Measurements from ENCODE around the gene ANP32D.
"Not testable (repeated sequence)": the region's sequence is repeated elsewhere in the genome, so short reads cannot be mapped to it uniquely, and the experiment has no call there.

ANP32D gene

DNA sequence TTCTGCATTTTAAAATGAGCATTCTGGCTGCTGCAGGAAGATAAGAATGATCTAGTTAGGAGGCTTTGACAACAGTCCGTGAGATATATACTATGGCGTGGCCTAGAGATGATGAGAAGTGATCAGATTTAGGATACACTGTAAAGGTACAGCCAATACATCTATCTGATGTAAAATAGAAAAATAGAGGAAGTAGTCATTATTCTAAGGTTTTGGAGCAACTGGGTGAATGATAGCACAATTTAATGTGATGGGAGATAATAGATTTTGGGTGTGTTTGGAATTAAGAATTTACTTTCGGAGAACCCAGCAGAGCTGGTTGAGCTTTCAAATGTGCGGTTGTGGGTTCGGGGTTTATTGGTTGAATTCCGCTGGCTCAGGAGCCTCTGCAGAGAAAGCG is at the start of gene ANP32D:
Gene ANP32D (plus strand): TSS at position 301 of the 400 bp plus-strand sequence. CDS start 106 bp downstream, outside the sequence.
- no peak for DNase-seq

DNA sequence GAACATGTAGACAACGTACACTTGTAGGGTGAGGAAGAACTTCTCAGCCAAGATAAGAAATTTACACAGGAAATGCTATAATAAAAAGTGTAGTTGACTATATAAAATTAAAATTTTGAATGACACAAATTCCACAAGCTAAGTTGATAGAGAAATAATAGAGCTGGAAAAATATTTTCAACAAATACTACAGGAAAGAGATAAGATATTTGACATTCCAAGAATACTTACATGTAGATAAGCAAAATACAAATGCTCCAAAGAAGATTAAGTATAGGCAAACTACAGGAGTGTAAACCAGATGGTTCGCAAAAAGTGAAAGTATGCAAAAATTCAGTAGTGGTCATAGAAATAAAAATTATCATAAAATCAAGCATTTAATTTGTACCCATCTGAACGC is 49.2 kb upstream of the ANP32D start:
- DNase-seq: no peak

DNA sequence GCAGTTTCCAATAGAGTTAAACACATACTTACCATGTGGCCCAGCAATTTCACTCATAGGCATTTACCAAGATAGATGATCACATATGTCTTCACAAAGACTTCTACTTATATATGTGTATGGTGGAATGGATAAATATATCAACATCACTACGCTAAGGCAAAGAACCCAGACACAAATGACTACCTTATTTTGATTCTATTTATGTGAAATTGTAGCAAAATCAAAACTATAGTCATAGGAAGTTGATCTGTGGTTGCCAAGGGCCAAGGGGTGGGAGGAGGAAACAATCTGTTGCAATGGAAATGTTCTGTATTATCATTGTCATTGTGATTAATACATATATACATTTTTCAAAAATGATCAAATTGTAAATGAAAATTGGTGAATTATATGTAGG is 47.7 kb upstream of the ANP32D start:
- no peak for DNase-seq

DNA sequence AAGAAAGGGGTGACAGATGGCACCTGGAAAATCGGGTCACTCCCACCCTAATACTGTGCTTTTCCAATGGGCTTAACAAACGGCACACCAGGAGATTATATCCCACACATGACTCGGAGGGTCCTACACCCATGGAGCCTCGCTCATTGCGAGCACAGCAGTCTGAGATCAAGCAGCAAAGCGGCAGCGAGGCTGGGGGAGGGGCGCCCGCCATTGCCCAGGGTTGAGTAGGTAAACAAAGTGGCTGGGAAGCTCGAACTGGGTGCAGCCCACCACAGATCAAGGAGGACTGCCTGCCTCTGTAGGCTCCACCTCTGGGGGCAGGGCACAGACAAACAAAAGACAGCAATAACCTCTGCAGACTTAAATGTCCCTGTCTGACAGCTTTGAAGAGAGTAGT is 38.3 kb upstream of the ANP32D start:
- not testable (repeated sequence) for DNase-seq

DNA sequence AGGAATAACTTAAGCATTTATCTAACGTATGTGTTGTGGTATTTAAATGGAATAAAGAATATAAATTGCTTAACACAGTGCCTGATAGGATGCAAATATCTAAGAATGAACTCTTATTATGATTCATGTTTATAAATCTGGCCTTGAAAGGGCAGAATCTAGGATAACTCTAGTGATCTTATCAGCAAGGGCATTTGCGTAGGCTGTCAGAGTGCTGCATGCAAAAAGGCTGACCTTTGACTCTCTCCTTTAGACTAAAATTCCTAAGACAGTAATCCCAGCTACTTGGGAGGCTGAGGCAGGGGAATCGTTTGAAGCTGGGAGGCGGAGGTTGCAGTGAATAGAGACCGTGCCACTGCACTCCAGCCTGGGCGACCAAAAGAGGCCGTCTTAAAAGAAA is 31.3 kb upstream of the ANP32D start:
- DNase-seq: no peak

DNA sequence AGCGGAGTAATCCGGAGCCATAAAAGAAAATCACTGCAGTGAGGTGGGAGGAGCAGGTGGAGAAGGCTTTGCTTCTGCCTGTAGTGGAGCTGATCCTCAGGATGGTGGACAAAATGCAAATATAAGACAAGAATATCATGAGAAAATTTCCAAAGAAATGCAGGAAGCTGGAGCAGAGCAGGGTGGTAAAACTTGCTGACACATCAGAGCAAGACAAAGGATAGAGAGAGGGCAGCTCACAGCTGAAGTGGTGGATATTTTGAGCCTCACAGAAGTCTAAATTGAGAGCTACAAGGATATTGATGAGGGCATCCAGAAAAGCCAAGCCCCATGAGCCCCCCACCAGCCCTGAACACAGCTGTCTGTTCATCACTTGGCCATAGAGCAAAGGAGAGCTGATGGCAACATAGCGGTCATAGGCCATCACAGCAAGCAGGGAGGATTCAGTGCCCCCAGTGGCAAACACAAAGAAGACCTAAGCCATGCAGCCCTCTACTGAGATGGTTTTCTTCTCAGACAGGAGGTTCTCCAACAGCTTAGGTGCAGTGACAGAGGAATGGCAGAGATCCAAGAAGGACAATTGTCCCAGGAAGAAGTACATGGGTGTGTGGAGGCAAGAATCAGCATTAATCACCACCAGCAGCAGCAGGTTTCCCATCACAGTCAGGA is 30.0 kb upstream of the ANP32D start:
- no peak for DNase-seq

DNA sequence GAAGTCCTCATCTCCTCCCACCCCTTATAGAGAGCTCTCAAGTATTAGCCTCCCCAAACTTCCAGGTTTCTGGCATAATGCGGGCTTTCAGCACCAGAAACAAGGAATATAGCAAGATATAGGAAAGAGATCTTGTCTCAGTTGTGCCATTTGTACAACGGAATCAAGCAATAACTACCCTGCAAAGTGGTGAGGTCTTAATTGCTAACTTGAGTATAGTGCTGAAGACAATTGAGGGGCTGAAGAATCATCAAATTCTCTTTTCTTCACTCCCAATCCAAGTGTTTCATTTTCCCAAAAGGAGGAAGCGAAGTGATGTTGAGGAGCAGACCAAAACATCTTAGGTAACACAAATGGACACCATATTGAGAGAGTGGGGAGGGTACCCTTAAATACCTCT is 26.8 kb upstream of the ANP32D start:
- no peak for DNase-seq

DNA sequence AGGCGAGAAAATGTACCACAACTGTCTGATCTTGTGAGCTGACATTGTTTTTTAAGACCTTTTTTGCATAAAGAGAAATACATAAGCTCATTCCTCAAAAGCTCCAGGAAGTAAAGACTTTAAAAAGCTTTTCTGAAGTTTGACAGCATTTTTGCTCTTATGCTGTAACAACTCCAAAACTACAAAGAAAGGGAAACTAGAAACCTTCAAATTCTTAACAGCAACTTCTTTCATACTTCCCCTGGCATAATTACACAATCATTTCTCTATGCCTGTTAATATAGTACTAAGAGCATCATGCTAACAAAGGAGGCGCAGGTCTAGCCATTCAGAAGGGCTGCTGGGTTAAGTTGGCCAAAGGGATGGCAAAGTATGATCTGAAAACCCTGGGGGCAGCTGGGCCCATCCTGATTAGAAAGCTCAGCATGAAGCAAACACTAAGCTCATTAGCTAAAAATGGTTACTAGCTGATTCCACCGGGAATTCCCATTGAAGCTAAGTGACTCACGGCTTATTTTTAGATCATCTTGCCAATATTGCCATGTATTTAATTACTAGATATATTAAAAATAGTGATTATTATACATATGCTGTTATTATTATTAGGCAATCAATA is 26.1 kb upstream of the ANP32D start:
- no peak for DNase-seq

DNA sequence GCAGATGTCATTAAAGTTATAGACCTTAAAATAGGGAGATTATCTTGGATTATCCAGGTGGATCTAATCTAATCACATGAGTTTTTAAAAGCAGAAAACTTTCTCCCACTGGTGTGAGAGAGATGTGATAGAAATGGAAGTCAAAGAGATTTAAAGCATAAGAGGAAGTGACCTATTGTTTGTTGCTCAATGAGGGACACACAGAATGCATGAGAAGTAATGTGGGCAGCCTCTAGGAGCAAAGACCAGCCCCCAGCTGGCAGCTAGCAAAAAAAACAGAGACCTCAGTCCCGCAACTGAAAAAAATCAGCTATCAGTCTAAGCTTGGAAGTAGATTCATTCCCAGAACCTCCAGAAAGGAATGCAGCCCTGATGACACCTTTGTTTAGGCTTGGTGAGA is 24.6 kb upstream of the ANP32D start:
- DNase-seq: no peak

DNA sequence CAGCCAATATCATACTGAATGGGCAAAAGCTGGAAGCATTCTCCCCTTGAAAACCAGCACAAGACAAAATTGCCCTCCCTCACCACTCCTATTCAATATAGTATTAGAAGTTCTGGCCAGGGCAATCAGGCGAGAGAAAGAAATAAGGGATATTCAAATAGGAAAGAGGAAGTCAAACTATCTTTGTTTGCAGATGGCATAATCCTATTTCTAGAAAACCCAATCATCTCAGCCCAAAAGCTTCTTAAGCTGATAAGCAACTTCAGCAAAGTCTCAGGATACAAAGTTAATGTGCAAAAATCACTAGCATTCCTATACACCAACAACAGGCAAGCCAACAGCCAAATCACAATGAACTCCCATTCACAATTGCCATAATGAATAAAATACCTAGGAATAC is 21.0 kb upstream of the ANP32D start:
- DNase-seq: no peak

DNA sequence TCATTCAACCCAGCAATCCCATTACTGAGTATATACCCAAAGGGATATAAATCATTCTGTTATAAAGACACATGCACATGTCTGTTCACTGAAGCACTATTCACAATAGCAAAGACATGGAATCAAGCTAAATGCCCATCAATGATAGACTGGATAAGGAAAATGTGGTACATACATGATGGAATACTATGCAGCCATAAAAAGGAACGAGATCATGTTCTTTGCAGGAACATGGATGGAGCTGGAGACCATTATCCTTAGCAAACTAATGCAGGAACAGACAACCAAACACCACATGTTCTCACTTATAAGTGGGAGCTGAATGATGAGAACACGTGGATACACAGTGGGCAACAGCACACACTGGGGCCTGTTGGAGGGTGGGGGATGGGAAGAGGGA is 19.4 kb upstream of the ANP32D start:
- DNase-seq: not testable (repeated sequence)

DNA sequence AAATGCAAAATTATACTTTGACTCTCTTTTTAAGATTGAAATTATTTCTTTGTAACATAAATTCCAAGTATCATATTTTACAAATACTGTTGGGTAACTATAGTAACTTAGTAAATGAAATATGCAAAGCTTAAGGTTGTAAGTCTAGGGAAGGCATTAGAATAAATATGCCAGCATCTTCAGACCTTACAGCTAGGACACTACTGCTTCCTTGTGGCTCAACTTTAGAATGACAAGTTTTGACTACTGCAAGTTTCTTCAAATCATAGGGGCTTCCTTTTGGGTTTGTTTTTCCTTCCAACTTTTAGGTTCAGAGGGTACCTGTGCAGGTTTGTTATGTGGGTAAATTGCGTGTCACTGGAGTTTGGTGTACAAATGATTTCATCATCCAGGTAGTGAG is 17.7 kb upstream of the ANP32D start:
- DNase-seq: no peak

DNA sequence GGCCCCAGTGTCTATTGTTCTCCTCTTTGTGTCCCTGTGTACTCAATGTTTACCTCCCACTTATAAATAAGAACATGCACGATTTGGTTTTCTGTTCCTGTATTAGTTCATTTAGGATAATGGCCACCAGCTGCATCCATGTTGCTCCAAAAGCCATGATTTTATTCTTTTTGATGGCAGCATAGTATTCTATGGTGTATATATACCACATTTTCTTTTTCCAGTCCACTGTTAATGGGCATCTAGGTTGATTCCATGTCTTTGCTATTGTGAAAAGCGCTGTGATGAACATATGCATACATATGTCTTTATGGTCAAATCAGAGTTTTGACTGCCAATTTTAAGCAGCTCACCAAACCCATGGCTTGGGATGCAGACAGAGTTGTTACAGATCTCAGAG is 17.2 kb upstream of the ANP32D start:
- no peak for DNase-seq

DNA sequence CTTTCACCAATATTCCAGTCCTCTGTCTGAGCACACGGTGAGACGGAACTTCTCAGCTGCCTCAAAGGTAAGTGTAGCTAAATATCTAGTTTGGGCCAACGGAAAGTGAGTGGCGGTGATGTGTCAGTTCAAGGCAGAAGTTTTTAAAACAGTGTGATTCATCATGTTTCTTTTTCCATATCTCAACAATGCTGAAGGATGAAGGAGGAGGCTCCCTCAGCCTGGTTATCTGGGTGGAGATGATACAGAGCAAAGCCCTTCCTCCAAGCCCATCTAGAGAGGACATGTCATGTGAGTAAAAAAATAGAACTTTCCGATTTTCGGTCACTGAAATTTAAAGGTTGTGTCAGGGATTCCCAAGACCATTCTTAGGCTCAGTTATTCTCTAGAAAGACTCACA is 13.1 kb upstream of the ANP32D start:
- no peak for DNase-seq

DNA sequence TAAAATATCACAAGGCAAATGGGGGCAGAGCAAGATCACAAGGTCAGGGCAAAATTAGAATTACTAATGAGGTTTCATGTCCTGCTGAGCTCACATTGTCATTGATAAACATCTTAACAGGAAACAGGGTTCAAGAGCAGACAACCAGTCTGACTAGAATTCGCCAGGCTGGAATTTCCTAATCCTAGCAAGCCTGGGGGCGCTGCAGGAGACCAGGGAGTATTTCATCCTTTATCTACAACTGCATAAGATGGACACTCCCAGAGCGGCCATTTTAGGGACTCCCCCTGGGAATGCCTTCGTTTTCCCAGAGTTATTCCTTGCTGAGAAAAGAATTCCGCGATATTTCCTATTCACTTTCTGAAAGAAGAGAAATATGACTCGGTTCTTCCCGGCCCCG is 3.3 kb upstream of the ANP32D start:
- not testable (repeated sequence) for DNase-seq

DNA sequence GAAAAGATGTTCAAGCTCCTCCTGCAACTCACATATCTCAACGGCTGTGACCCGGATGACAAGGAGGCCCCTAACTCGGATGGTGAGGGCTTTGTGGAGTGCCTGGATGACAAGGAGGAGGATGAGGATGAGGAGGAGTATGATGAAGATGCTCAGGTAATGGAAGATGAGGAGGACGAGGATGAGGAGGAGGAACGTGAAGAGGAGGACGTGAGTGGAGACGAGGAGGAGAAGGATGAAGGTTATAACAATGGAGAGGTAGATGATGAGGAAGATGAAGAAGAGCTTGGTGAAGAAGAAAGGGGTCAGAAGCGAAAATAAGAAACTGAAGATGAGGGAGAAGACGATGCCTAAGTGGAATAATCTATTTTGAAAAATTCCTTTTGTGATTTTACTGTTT is 702 bp downstream of the ANP32D start:
- no peak for DNase-seq

DNA sequence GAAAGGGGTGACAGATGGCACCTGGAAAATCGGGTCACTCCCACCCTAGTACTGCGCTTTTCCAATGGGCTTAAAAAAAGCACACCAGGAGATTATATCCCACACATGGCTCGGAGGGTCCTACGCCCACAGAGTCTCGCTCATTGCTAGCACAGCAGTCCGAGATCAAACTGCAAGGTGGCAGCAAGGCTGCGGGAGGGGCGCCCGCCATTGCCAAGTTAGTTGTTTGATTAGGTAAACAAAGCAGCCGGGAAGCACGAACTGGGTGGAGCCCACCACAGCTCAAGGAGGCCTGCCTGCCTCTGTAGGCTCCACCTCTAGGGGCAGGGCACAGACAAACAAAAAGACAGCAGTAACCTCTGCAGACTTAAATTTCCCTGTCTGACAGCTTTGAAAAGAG is 2.1 kb downstream of the ANP32D start:
- not testable (repeated sequence) for DNase-seq

DNA sequence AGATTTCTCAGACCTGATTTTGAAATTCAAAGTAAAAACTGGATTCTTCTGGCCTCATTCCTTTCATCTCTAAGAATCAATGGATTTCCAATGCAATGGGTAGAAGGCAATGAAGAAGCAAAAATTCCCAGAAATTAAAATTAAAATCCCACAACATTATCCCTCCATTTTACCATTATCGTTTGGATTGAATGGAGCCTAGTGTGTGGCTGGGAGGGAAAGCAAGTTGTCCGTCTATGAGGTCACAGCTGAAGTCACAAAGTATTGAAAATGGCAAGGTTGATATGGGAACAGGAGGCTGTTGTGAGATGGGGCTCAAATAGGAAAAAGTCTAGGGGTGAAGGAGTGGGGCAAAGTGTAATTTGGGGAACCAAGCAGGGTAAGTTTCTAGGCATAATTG is 9.8 kb downstream of the ANP32D start, which contains the start of gene C12orf54:
Gene C12orf54 (plus strand): TSS at position 301 of the 400 bp plus-strand sequence. CDS start 799 bp downstream, outside the sequence.
- no peak for DNase-seq

DNA sequence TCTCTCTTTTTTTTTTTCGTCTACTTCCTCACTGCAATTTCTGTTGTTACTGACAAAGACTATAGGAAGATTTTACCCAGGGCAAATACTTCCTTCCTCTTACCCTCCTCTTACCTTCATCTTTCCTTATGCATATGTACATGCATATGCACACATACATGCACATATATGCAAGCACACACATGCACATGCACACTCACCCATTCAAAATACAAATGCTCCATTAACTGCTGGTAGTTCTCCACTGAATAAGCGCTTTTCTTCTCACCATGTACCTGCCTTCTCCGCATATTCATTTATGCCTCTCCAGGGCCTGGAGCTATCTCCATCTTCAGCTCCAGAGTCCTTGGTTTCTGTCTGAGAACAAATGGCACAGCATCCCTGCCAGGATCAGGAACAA is 10.6 kb downstream of the ANP32D start:
- DNase-seq: no peak

DNA sequence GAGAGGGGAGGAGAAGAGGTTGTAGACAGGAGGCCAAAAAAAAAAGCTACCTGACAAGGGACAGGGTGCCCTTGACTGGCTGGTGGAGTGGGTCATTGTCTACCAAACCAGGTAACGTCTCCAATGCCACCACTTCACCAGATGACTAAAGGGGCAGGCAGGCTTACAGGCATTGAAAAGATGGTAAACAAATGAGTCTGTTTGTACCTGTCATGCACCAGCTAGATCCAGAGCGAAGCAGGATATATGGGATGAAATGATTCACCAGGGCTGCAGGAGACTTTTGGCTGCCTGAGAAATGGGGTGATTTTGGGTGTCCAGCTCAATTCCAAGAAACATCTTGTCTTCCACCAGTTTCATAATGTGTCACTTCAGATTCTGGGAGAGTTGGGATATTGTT is 13.9 kb downstream of the ANP32D start:
- DNase-seq: no peak

DNA sequence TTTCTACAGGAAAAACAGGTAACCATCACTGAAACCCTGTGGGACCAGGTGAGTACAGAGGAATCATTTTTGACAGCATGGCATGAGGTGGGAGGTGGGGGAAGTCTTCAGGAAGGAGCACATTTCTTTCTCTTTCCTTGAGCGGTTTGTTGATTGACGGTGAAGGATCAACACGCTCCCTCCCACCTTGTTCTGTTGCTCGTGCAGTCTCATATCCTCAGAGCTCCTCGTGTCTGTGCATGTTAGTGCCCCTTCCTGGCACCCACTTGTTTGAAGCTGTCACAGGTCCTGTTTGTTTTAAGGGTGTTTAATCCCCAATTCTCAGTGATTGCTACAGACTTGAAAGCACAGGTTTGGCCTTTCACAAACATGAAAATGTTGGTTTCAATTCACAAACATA is 14.3 kb downstream of the ANP32D start:
- no peak for DNase-seq

DNA sequence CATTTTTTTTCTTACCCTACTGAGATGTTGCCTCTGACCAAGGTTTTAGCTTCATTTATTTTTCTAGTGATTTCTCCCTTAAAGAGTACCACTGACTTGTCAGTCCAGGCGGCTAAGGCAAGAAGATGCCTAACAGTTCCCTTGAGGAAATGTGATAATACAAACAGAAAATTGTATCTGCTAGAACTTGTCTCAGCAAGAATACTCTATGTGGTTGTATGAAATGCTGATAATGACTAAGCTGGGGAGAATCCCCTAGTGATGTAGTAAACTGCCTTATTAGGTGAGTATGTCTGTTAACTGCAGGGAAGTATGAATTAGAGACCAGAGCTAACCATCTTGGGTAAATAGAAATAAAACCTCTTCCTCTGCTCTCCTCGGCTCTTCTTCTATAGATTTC is 16.7 kb downstream of the ANP32D start:
- no peak for DNase-seq

DNA sequence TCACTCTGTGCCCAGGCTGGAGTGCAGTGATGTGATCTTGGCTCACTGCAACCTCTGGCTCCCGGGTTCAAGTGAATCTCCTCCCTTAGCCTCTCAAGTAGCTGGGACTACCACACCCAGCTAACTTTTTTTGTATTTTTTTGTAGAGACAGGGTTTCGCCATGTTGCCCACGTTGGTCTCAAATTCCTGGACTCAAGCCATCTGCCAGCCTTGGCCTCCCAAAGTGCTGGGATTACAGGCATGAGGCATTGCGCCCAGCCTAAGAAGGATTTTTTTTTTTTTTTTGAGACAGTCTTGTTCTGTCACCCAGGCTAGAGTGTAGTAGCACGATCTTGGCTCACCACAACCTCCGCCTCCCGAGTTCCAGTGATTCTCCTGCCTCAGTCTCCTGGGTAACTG is 17.1 kb downstream of the ANP32D start:
- DNase-seq: not testable (repeated sequence)

DNA sequence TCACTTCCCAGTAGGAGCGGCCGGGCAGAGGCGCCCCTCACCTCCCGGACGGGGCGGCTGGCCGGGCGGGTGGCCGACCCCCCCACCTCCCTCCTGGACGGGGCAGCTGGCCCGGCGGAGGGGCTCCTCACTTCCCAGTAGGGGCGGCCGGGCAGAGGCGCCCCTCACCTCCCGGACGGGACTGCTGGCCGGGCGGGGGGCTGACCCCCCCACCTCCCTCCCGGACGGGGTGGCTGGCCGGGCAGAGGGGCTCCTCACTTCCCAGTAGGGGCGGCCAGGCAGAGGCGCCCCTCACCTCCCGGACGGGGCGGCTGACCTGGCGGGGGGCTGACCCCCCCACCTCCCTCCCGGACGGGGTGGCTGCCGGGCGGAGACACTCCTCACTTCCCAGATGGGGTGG is 27.9 kb downstream of the ANP32D start:
- DNase-seq: not testable (repeated sequence)

DNA sequence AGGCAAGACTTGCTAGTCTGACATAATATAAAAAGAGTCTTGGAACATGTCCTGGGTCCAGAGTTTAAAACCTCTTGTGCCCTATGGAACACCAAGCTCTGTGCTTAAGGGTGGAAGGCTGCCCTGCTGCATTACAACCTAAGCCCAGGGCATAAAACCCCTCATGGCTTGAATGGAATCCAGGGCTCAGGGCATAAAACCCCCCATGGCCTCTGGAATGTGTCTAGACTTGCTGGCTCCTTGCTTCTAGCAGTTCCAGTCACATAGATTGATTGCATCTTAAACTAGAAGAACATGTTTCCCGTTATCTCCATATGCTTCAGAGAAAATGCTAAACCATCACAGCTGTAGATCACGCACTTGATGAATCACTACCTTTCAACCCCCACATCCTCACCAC is 34.5 kb downstream of the ANP32D start:
- DNase-seq: not testable (repeated sequence)
